HG03159 (cell line): ENCODE measurements around the gene ARHGAP10.

Source experiments
- ATAC-seq: cut with Tn5 transposase; IDR thresholded peaks from one replicate; pipeline ENCODE4 v1.9.1; 2021; ENCODE audit warnings: mild to moderate bottlenecking, moderate library complexity; ENCODE audit not compliant: unreplicated experiment

Gene ARHGAP10

GRCh38 chr4:147824316-147824715 is 92.4 kb downstream of the ARHGAP10 start:
- ATAC-seq: no peak

GRCh38 chr4:147824884-147825283 is 93.0 kb downstream of the ARHGAP10 start:
- no peak for ATAC-seq

GRCh38 chr4:147825451-147826287 is 93.8 kb downstream of the ARHGAP10 start:
- no peak for ATAC-seq

GRCh38 chr4:147826288-147826646 is 94.4 kb downstream of the ARHGAP10 start:
- ATAC-seq: no peak

GRCh38 chr4:147828331-147828905 is 96.5 kb downstream of the ARHGAP10 start:
- ATAC-seq: no peak

- no peak for ATAC-seq
These were observed 97.7 kb downstream of the ARHGAP10 start for GRCh38 chr4:147829401-147830101.

GRCh38 chr4:147830102-147830463 is 98.2 kb downstream of the ARHGAP10 start:
- ATAC-seq: no peak

GRCh38 chr4:147830987-147831386 is 99.1 kb downstream of the ARHGAP10 start:
- no peak for ATAC-seq

GRCh38 chr4:147831551-147832171 is 99.8 kb downstream of the ARHGAP10 start:
- ATAC-seq: no peak

GRCh38 chr4:147833254-147833653 is 101.4 kb downstream of the ARHGAP10 start:
- ATAC-seq: no peak

- ATAC-seq: no peak
These were observed 101.9 kb downstream of the ARHGAP10 start for GRCh38 chr4:147833741-147834140.

GRCh38 chr4:147834480-147834879 is 102.6 kb downstream of the ARHGAP10 start:
- ATAC-seq: no peak

- no peak for ATAC-seq
These were observed 104.9 kb downstream of the ARHGAP10 start for GRCh38 chr4:147836807-147837206.

- no peak for ATAC-seq
These were observed 105.5 kb downstream of the ARHGAP10 start for GRCh38 chr4:147837435-147837834.

- no peak for ATAC-seq
These were observed 106.0 kb downstream of the ARHGAP10 start for GRCh38 chr4:147837854-147838253.

GRCh38 chr4:147839200-147839599 is 107.3 kb downstream of the ARHGAP10 start:
- no peak for ATAC-seq

- no peak for ATAC-seq
These were observed 107.8 kb downstream of the ARHGAP10 start for GRCh38 chr4:147839663-147840062.

GRCh38 chr4:147840838-147841738 is 109.2 kb downstream of the ARHGAP10 start:
- ATAC-seq: peak; percentile 78

GRCh38 chr4:147842573-147842972 is 110.7 kb downstream of the ARHGAP10 start:
- ATAC-seq: no peak

- ATAC-seq: peak; percentile 53
These were observed 111.3 kb downstream of the ARHGAP10 start for GRCh38 chr4:147843162-147843561.
